Erythroblast (primary cell): Measurements from ENCODE around the gene CDK6.
A peak's percentile ranks its signal among the peaks of the same experiment; 100 is the strongest.

Source experiments
- DNase-seq, 2 experiments: peaks; one replicate each; lab custom pipeline; 2025; lab: John Stamatoyannopoulos, UW
- GATA1 ChIP-seq: IDR thresholded peaks from 2 replicates; pipeline ENCODE4 v1.6.1; 2011; ENCODE audit warnings: low read depth, mild to moderate bottlenecking, control low read depth, low read length, moderate library complexity
- POLR2A ChIP-seq: IDR thresholded peaks from 2 replicates; pipeline ENCODE4 v1.6.1; 2011; ENCODE audit warnings: mild to moderate bottlenecking, low read length

Gene CDK6

GRCh38 chr7:92588561-92588960, 247.8 kb downstream of the CDK6 start:
- TF ChIP-seq GATA1: no peak
- DNase-seq: peak; percentile 37 to 41

DNA sequence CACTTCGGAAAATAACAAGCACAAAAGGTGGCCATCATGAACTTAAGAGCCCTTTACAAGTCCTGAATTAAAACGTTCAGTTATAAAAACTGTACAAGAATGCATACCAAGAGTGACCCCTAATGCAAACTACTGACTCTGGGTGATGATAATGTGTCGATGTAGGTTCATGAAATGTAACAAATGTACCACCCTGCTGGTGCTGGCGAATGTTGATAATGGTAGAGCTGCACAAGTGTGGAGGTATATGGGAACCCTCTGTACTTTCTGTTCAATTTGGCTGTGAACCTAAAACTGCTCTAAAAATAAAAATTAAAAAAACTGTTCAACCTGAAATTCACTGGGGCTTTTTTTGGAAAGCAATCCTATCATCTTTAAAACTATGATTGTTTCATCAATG, 249.5 kb downstream of the CDK6 start:
- TF ChIP-seq POLR2A: no peak
- TF ChIP-seq GATA1: no peak
- DNase-seq: peak in 1 of 2 experiments; percentile 43

DNA sequence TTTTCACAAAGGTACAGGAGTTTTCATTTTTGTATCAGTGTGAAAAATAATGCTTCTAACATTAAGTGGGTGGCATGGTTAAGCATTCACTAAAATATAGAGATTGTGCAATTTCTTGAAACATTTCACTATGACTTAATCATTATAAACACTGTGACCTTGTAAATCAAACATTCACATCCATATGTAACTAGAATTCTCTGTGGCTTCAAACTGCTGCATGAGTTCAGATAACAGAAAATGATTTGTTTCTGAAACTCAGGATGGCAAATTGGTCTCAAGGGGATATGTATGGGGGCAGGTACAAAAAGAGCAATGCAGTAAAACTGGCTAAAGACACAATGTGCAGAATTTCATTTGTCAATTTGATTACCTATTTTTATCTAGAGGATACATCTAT, 250.0 kb downstream of the CDK6 start:
- no peak for TF ChIP-seq POLR2A
- no peak for TF ChIP-seq GATA1
- DNase-seq: peak; percentile 64

DNA sequence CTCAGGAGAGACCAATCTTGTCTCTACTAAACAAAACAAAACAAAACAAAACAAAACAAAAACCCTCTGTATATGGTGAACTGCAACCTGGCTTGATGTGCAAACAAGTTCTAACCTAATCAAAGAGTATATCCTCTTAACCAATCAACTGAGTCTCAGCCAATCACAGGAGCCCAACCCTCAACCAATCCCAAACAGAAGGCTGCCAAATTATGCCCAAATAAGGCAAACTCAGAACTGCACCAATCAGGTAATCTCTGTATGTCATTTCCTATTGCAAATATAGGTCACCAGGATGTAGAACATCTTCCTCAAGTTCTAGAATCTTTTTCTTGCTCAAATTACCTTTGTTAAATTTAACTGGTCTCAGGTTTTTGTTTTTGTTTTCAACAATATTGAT, 251.4 kb downstream of the CDK6 start:
- TF ChIP-seq POLR2A (no peak), GATA1 (no peak)
- peak; percentile 56 to 58 for DNase-seq

GRCh38 chr7:92582948-92583347, 253.4 kb downstream of the CDK6 start:
- no peak for DNase-seq
- TF ChIP-seq GATA1 (no peak), POLR2A (no peak)

GRCh38 chr7:92576296-92576695, 260.1 kb downstream of the CDK6 start:
- no peak for DNase-seq
- TF ChIP-seq POLR2A: no peak

DNA sequence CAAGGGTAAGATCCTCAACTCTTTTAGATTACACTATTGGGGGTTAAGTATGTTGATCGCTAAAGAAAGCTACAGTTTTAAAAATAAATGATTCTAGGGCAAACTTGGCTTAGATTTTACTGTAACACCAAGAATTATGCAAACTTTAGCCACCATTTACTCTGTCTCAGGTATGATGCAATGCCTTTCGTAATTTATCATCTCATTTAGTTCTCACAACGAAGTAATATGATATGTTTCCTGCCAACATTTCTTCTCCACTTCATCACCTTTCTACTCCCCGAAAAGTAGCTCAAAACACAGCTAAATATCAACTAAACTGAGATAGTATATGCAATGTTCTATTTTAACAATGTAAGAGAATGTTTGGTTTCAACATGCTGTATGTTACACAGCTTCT, 267.2 kb downstream of the CDK6 start:
- no peak for DNase-seq
- no peak for TF ChIP-seq GATA1
- no peak for TF ChIP-seq POLR2A

GRCh38 chr7:92567460-92567859, 268.9 kb downstream of the CDK6 start:
- TF ChIP-seq POLR2A (no peak), GATA1 (no peak)
- no peak for DNase-seq

- no peak for DNase-seq
- TF ChIP-seq GATA1 (no peak), POLR2A (no peak)
These were observed 273.0 kb downstream of the CDK6 start for GRCh38 chr7:92563345-92563744.

DNA sequence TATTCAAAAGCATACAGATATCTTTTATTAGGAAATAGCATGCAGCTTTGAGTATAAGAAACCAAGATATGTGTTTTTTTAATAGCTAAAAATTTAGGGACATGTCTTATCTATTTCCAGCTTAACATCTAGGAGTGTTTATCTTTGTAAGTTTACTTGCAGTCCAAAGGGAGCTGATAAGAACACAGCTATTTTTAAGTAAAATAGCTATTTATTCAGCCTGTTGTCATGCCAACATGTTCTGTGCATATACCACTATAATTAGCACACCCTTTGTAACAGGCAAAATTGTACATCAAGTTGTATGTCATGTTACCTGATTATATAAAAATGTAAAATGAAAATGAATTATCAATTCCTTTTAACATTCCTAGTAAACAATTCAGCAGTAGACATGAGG, 275.8 kb downstream of the CDK6 start:
- DNase-seq: peak; percentile 31 to 75
- TF ChIP-seq GATA1: no peak
- TF ChIP-seq POLR2A: no peak

GRCh38 chr7:92557808-92558362, 278.5 kb downstream of the CDK6 start:
- DNase-seq: no peak
- TF ChIP-seq POLR2A (no peak), GATA1 (no peak)

DNA sequence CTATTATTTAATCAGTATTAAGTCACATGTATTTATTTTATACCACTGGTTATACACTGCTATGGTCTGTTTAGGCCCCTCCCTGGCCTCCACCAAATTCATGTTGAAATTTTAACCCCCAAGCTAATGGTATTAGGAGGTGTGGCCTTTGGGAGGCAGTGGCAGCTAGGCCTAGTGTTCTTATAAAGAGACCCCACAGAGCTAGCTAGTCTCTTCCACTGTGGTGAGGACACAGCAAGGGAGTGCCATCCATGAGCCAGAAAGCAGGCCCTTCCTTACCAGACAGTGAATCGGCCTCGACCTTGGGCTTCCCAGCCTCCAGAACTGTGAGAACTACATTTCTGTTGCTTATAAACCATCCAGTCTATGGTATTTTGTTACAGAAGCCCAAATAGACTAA, 279.1 kb downstream of the CDK6 start:
- DNase-seq: no peak
- no peak for TF ChIP-seq GATA1
- TF ChIP-seq POLR2A: no peak
